GM23338 (cell line): Measurements from ENCODE around the gene FAM13A. TPM values are rescaled to one million over a fixed set of nuclear protein-coding genes. Genes with fewer than 3 reads are reported as not detected.

Experiments used
- ATAC-seq: fragments of 200-7000 bp; cut with Tn5 transposase; 3 replicates; pipeline ENCODE4 v1.9.1; 2020
- DNase-seq: peaks from one replicate; pipeline ENCODE4 v3.0.0-alpha.2; 2015; ENCODE audit warnings: low spot score
- H2AFZ ChIP-seq: fragments of 200-600 bp; sonication (generic); 2 replicates; pipeline ENCODE4 v1.8.0; 2016; ENCODE audit warnings: antibody characterized with exemption, mild to moderate bottlenecking, moderate library complexity
- H3F3A ChIP-seq: fragments of 200-600 bp; sonication (generic); replicated peaks from 2 replicates; pipeline ENCODE4 v1.8.0; 2017; ENCODE audit warnings: antibody characterized with exemption, mixed run types, low read depth
- H3K27ac ChIP-seq: fragments of 200-600 bp; sonication (generic); 2 replicates; pipeline ENCODE4 v1.6.1; 2016; ENCODE audit warnings: low read depth
- H3K27me3 ChIP-seq: fragments of 200-600 bp; sonication (generic); 2 replicates; pipeline ENCODE4 v1.8.0; 2016; ENCODE audit warnings: mild to moderate bottlenecking, mixed run types, moderate library complexity; ENCODE audit not compliant: insufficient read depth
- H3K36me3 ChIP-seq: fragments of 200-600 bp; sonication (generic); 2 replicates; pipeline ENCODE4 v1.8.0; 2016; ENCODE audit warnings: mild to moderate bottlenecking; ENCODE audit not compliant: insufficient read depth
- H3K4me1 ChIP-seq: fragments of 200-600 bp; sonication (generic); 2 replicates; pipeline ENCODE4 v1.8.0; 2016; ENCODE audit warnings: mild to moderate bottlenecking, moderate library complexity; ENCODE audit not compliant: insufficient read depth
- H3K4me2 ChIP-seq: fragments of 200-600 bp; sonication (generic); 2 replicates; pipeline ENCODE4 v1.7.1; 2017; ENCODE audit warnings: mixed run types
- H3K4me3 ChIP-seq: fragments of 200-600 bp; sonication (generic); 2 replicates; pipeline ENCODE4 v1.6.1; 2016; ENCODE audit warnings: mixed run types
- H3K79me2 ChIP-seq: fragments of 200-600 bp; sonication (generic); replicated peaks from 2 replicates; pipeline ENCODE4 v1.8.0; 2017; ENCODE audit warnings: mild to moderate bottlenecking; ENCODE audit not compliant: insufficient read depth
- H3K9me2 ChIP-seq: fragments of 200-600 bp; sonication (generic); 2 replicates; pipeline ENCODE4 v1.8.0; 2017; ENCODE audit not compliant: insufficient read depth
- H4K20me1 ChIP-seq: fragments of 200-600 bp; sonication (generic); replicated peaks from 2 replicates; pipeline ENCODE4 v1.8.0; 2017; ENCODE audit warnings: mild to moderate bottlenecking; ENCODE audit not compliant: insufficient read depth
- H3K27ac Mint-ChIP-seq: 2 replicates; pipeline ENCODE4 v1.8.0; 2020; ENCODE audit warnings: inconsistent platforms, mild to moderate bottlenecking, moderate library complexity, mixed read lengths
- H3K27me3 Mint-ChIP-seq: 3 replicates; pipeline ENCODE4 v1.8.0; 2022; ENCODE audit warnings: low read depth, mild to moderate bottlenecking, moderate library complexity, mixed read lengths, inconsistent platforms; ENCODE audit not compliant: insufficient read depth, poor library complexity
- H3K36me3 Mint-ChIP-seq: 3 replicates; pipeline ENCODE4 v1.8.0; 2021; ENCODE audit warnings: low read depth, mild to moderate bottlenecking, inconsistent platforms, moderate library complexity, mixed read lengths
- H3K4me1 Mint-ChIP-seq: 3 replicates; pipeline ENCODE4 v1.8.0; 2020; ENCODE audit warnings: mild to moderate bottlenecking, inconsistent platforms, mixed read lengths
- H3K4me3 Mint-ChIP-seq: 3 replicates; pipeline ENCODE4 v1.8.0; 2021; ENCODE audit warnings: moderate library complexity, mild to moderate bottlenecking, inconsistent platforms, mixed read lengths
- H3K9me3 Mint-ChIP-seq: 3 replicates; pipeline ENCODE4 v1.8.0; 2020; ENCODE audit warnings: moderate library complexity, mild to moderate bottlenecking, inconsistent platforms, mixed read lengths
- CREB1 ChIP-seq: fragments of 250-450 bp; sonication (Bioruptor Pico); IDR thresholded peaks from 2 replicates; pipeline ENCODE4 v1.5.0; 2020; ENCODE audit warnings: low read depth, mild to moderate bottlenecking, moderate library complexity
- EZH2 ChIP-seq: fragments of 200-600 bp; sonication (generic); IDR thresholded peaks from one replicate; pipeline ENCODE4 v1.8.0; 2017; ENCODE audit warnings: antibody characterized with exemption, mild to moderate bottlenecking, low read depth; ENCODE audit not compliant: unreplicated experiment
- EZH2phosphoT487 ChIP-seq: fragments of 200-600 bp; sonication (generic); IDR thresholded peaks from one replicate; pipeline ENCODE4 v1.8.1; 2018; ENCODE audit warnings: antibody characterized with exemption; ENCODE audit not compliant: unreplicated experiment
- JUNB ChIP-seq: IDR thresholded peaks from one replicate; pipeline ENCODE4 v1.6.1; 2016; ENCODE audit warnings: antibody characterized with exemption; ENCODE audit not compliant: unreplicated experiment
- NANOG ChIP-seq: IDR thresholded peaks from 2 replicates; pipeline ENCODE4 v1.6.1; 2016; ENCODE audit warnings: antibody characterized with exemption, borderline replicate concordance
- POLR2AphosphoS5 ChIP-seq: IDR thresholded peaks from 2 replicates; pipeline ENCODE4 v1.6.1; 2016; ENCODE audit warnings: antibody characterized with exemption, low read depth
- STAT1 ChIP-seq: IDR thresholded peaks from one replicate; pipeline ENCODE4 v1.6.1; 2016; ENCODE audit warnings: antibody characterized with exemption; ENCODE audit not compliant: unreplicated experiment
- ZNF114 ChIP-seq: fragments of 250-450 bp; sonication (Bioruptor Pico); IDR thresholded peaks from 2 replicates; pipeline ENCODE4 v1.5.0; 2020; ENCODE audit warnings: mild to moderate bottlenecking, moderate library complexity
- ZNF331 ChIP-seq: fragments of 250-450 bp; sonication (Bioruptor Pico); IDR thresholded peaks from 2 replicates; pipeline ENCODE4 v1.5.0; 2020; ENCODE audit warnings: low read depth, mild to moderate bottlenecking, moderate library complexity
- polyA plus RNA-seq: library from polyadenylated mRNA; unstranded; fragments of >200 nt; fragmentation: Nextera tagmentation; extraction: Ambion mirVana; gene quantifications from 2 replicates; pipeline ENCODE4 v1.2.1, GENCODE V29; 2016
- total RNA-seq: library from RNA; depleted of rRNA; stranded (reverse); fragments of >200 nt; shearing (Covaris generic); gene quantifications from 2 replicates; pipeline ENCODE4 v1.2.3, GENCODE V29; 2014
- TF ChIP-seq, protein P1 (sequence below): IDR thresholded peaks from one replicate; pipeline ENCODE4 v1.6.1; 2018; ENCODE audit warnings: antibody characterized with exemption; ENCODE audit not compliant: unreplicated experiment
- TF ChIP-seq, protein P2 (sequence below), 2 experiments: fragments of 200-600 bp in 1 of 2; sonication (generic) in 1 of 2; conservative IDR thresholded peaks; 2 replicates each; pipeline versions ENCODE4 v1.5.1 to v1.6.1; 2016 to 2017; ENCODE audit warnings: antibody characterized with exemption in 2 of 2, low read depth in 2 of 2, mild to moderate bottlenecking in 2 of 2, moderate library complexity in 1 of 2
- TF ChIP-seq, protein P3 (sequence below): IDR thresholded peaks from 2 replicates; pipeline ENCODE4 v1.6.1; 2016; ENCODE audit warnings: antibody characterized with exemption

The FAM13A gene
- total and polyA plus RNA-seq, 2 experiments from 2014 or later = 13.9 to 28.4 TPM

DNA sequence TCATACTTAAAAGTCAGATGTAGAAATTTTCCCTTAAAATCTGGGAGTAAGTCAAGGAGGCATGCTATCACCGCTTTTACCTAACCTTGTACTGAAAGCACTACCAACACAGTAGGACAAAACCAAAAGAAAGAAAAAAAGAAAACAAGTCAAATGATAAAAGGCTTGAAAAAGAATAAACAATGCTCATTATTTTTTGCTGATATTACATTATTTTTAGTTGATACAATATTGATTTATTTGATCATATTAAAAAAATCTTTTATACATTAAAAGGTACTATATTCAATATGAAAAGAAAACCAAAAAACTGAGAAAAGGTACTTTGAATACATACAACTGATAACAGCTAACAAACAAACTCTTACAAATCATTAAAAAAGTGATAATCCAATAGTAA, 164.3 kb downstream of the FAM13A start (continued):
- TF ChIP-seq, protein P1, sequence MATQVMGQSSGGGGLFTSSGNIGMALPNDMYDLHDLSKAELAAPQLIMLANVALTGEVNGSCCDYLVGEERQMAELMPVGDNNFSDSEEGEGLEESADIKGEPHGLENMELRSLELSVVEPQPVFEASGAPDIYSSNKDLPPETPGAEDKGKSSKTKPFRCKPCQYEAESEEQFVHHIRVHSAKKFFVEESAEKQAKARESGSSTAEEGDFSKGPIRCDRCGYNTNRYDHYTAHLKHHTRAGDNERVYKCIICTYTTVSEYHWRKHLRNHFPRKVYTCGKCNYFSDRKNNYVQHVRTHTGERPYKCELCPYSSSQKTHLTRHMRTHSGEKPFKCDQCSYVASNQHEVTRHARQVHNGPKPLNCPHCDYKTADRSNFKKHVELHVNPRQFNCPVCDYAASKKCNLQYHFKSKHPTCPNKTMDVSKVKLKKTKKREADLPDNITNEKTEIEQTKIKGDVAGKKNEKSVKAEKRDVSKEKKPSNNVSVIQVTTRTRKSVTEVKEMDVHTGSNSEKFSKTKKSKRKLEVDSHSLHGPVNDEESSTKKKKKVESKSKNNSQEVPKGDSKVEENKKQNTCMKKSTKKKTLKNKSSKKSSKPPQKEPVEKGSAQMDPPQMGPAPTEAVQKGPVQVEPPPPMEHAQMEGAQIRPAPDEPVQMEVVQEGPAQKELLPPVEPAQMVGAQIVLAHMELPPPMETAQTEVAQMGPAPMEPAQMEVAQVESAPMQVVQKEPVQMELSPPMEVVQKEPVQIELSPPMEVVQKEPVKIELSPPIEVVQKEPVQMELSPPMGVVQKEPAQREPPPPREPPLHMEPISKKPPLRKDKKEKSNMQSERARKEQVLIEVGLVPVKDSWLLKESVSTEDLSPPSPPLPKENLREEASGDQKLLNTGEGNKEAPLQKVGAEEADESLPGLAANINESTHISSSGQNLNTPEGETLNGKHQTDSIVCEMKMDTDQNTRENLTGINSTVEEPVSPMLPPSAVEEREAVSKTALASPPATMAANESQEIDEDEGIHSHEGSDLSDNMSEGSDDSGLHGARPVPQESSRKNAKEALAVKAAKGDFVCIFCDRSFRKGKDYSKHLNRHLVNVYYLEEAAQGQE = no peak
- TF ChIP-seq POLR2AphosphoS5 = no peak

DNA sequence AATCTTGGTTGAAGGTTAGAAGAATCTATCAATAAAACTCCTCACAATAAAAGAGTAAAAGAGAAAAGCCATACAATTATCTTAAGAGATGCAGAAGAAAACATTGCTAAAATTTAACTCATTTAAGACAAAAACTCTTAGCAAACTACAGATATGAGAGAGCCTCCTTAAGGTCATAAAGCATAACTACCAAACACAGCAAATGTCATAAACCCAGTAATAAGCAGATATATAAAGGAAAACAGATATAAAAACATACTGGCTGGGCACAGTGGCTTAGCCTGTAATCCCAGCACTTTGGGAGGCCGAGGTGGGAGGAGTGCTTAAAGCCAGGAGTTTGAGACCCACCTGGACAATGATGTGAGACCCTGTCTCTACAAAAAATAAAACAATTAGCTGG, 165.3 kb downstream of the FAM13A start:
- Histone ChIP-seq H3K4me2 (no peak overlapping the region), H3K27ac (no peak overlapping the region), H3K79me2 (no peaks in the 10 kb centered on the region), H3K4me3 (no peak overlapping the region), H3K27me3 (no peaks in the 10 kb centered on the region), H2AFZ (no peak overlapping the region), H3F3A (no peaks in the 10 kb centered on the region), H3K4me1 (no peaks in the 10 kb centered on the region), H4K20me1 (no peaks in the 10 kb centered on the region), H3K9me2 (no peaks in the 10 kb centered on the region), H3K36me3 (no peaks in the 10 kb centered on the region)
- ATAC-seq (no peak), DNase-seq (no peak)
- Mint-ChIP-seq H3K4me1 (0 out of 3 replicates have a peak, but pooled peaks cover 3% of the 10 kb centered on the region), H3K27ac (no peak overlapping the region), H3K27me3 (peaks cover 2% of the 10 kb centered on the region), H3K9me3 (no peaks in the 10 kb centered on the region), H3K36me3 (0 out of 3 replicates have a peak, but pooled peaks cover 1% of the 10 kb centered on the region), H3K4me3 (no peak overlapping the region)
- TF ChIP-seq ZNF114 (CRISPR knock-in tag) (no peak), EZH2 (no peak), POLR2AphosphoS5 (no peak), CREB1 (CRISPR knock-in tag) (no peak), EZH2phosphoT487 (no peak), NANOG (no peak), JUNB (no peak), ZNF331 (CRISPR knock-in tag) (no peak), STAT1 (no peak)
- TF ChIP-seq, protein P2, sequence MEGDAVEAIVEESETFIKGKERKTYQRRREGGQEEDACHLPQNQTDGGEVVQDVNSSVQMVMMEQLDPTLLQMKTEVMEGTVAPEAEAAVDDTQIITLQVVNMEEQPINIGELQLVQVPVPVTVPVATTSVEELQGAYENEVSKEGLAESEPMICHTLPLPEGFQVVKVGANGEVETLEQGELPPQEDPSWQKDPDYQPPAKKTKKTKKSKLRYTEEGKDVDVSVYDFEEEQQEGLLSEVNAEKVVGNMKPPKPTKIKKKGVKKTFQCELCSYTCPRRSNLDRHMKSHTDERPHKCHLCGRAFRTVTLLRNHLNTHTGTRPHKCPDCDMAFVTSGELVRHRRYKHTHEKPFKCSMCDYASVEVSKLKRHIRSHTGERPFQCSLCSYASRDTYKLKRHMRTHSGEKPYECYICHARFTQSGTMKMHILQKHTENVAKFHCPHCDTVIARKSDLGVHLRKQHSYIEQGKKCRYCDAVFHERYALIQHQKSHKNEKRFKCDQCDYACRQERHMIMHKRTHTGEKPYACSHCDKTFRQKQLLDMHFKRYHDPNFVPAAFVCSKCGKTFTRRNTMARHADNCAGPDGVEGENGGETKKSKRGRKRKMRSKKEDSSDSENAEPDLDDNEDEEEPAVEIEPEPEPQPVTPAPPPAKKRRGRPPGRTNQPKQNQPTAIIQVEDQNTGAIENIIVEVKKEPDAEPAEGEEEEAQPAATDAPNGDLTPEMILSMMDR (conservative IDR thresholded peaks at IDR 0.05; ENCODE audit: low read depth in 2 of 2) = no peak
- TF ChIP-seq, protein P3, sequence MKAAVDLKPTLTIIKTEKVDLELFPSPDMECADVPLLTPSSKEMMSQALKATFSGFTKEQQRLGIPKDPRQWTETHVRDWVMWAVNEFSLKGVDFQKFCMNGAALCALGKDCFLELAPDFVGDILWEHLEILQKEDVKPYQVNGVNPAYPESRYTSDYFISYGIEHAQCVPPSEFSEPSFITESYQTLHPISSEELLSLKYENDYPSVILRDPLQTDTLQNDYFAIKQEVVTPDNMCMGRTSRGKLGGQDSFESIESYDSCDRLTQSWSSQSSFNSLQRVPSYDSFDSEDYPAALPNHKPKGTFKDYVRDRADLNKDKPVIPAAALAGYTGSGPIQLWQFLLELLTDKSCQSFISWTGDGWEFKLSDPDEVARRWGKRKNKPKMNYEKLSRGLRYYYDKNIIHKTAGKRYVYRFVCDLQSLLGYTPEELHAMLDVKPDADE = no peak
- TF ChIP-seq, protein P1 = no peak
